IMR-90 (cell line): ENCODE measurements around the gene GALNT12. TPM values are rescaled to one million over a fixed set of nuclear protein-coding genes. Genes with fewer than 3 reads are reported as not detected.

Source experiments
- ATAC-seq: fragments of 200-7000 bp; cut with Tn5 transposase; 2 replicates; pipeline ENCODE4 v1.9.1; 2020; ENCODE audit warnings: low read depth, mild to moderate bottlenecking, moderate library complexity
- BruUV-seq: library from RNA; stranded (reverse); fragments of 400-500 nt; replicated peaks from 2 replicates; lab custom pipeline; 2021; lab: Mats Ljungman, UMichigan
- CTCF ChIA-PET: fragments of 300-600 bp; formaldehyde crosslinking; extraction: SDS; loops from one replicate; lab custom pipeline; 2021; ENCODE audit warnings: antibody characterized with exemption; lab: Yijun Ruan, JAX
- POLR2A ChIA-PET: fragments of 300-600 bp; sonication (Branson Sonifier 250); formaldehyde crosslinking; loops from one replicate; lab custom pipeline; 2022; ENCODE audit warnings: antibody characterized with exemption; ENCODE audit not compliant: unreplicated experiment; lab: Charles Lee
- DNase-seq: peaks from one replicate; pipeline ENCODE4 v3.0.0; 2013
- H2AFZ ChIP-seq: replicated peaks from 2 replicates; pipeline ENCODE3; 2013; ENCODE audit warnings: low read length, mild to moderate bottlenecking; ENCODE audit not compliant: poor library complexity
- H2AK5ac ChIP-seq: 2 replicates; pipeline ENCODE4 v1.6.1; 2013; ENCODE audit warnings: low read depth, low read length, inconsistent platforms
- H2AK9ac ChIP-seq: replicated peaks from 2 replicates; pipeline ENCODE3; 2013; ENCODE audit warnings: mild to moderate bottlenecking, low read depth, low read length, moderate library complexity; ENCODE audit not compliant: poor library complexity
- H2BK120ac ChIP-seq: 2 replicates; pipeline ENCODE4 v1.6.1; 2013; ENCODE audit warnings: low read depth, low read length, inconsistent platforms
- H2BK15ac ChIP-seq: 3 replicates; pipeline ENCODE4 v1.6.1; 2013; ENCODE audit warnings: low read depth, low read length, inconsistent platforms
- H2BK20ac ChIP-seq: 2 replicates; pipeline ENCODE4 v1.6.1; 2013; ENCODE audit warnings: low read depth, mild to moderate bottlenecking, inconsistent platforms, low read length, moderate library complexity
- H2BK5ac ChIP-seq: 2 replicates; pipeline ENCODE4 v1.6.1; 2013; ENCODE audit warnings: mild to moderate bottlenecking, low read depth, low read length, inconsistent platforms; ENCODE audit not compliant: poor library complexity, severe bottlenecking
- H3K14ac ChIP-seq: replicated peaks from 2 replicates; pipeline ENCODE4 v1.6.1; 2013; ENCODE audit warnings: low read depth, low read length, inconsistent platforms
- H3K18ac ChIP-seq: 2 replicates; pipeline ENCODE4 v1.6.1; 2013; ENCODE audit warnings: low read depth, low read length, control low read depth
- H3K23ac ChIP-seq: 2 replicates; pipeline ENCODE4 v1.6.1; 2013; ENCODE audit warnings: low read depth, low read length, inconsistent platforms
- H3K27ac ChIP-seq: 2 replicates; pipeline ENCODE4 v1.5.1; 2013; ENCODE audit warnings: mild to moderate bottlenecking, control low read depth, low read length; ENCODE audit not compliant: insufficient read depth
- H3K27me3 ChIP-seq: 2 replicates; pipeline ENCODE4 v1.6.1; 2013; ENCODE audit warnings: low read length; ENCODE audit not compliant: control insufficient read depth, insufficient read depth
- H3K36me3 ChIP-seq: 2 replicates; pipeline ENCODE4 v1.6.1; 2013; ENCODE audit warnings: low read length, mixed read lengths; ENCODE audit not compliant: control insufficient read depth, insufficient read depth
- H3K4ac ChIP-seq: 2 replicates; pipeline ENCODE4 v1.6.1; 2013; ENCODE audit warnings: low read depth, low read length, inconsistent platforms
- H3K4me1 ChIP-seq: 2 replicates; pipeline ENCODE4 v1.6.1; 2013; ENCODE audit warnings: low read length, mixed read lengths; ENCODE audit not compliant: control insufficient read depth, insufficient read depth
- H3K4me2 ChIP-seq: 2 replicates; pipeline ENCODE4 v1.6.1; 2013; ENCODE audit warnings: low read depth, mild to moderate bottlenecking, control low read depth, low read length, moderate library complexity
- H3K4me3 ChIP-seq: 2 replicates; pipeline ENCODE4 v1.5.1; 2013; ENCODE audit warnings: low read depth, mild to moderate bottlenecking, control low read depth, low read length, moderate library complexity; ENCODE audit not compliant: insufficient read depth
- H3K56ac ChIP-seq: 2 replicates; pipeline ENCODE4 v1.6.1; 2013; ENCODE audit warnings: low read length, inconsistent platforms; ENCODE audit not compliant: insufficient read depth; ENCODE audit errors: extremely low read depth
- H3K79me1 ChIP-seq, 2 experiments: 2 replicates each; pipeline ENCODE4 v1.6.1; 2013; ENCODE audit warnings: low read length in 2 of 2, inconsistent platforms in 1 of 2, low read depth in 1 of 2
- H3K9ac ChIP-seq: 2 replicates; pipeline ENCODE4 v1.6.1; 2013; ENCODE audit warnings: low read depth, low read length, control low read depth
- H3K9me1 ChIP-seq: 2 replicates; pipeline ENCODE4 v1.6.1; 2013; ENCODE audit warnings: low read length, inconsistent platforms; ENCODE audit not compliant: insufficient read depth
- H3K9me3 ChIP-seq: 2 replicates; pipeline ENCODE4 v1.6.1; 2013; ENCODE audit warnings: low read length; ENCODE audit not compliant: control insufficient read depth, insufficient read depth
- H4K20me1 ChIP-seq: 2 replicates; pipeline ENCODE4 v1.6.1; 2013; ENCODE audit warnings: low read length, inconsistent platforms; ENCODE audit not compliant: insufficient read depth
- H4K5ac ChIP-seq: 2 replicates; pipeline ENCODE4 v1.6.1; 2013; ENCODE audit warnings: mild to moderate bottlenecking, low read depth, low read length, control low read depth
- H4K8ac ChIP-seq, 2 experiments: 2 replicates each; pipeline ENCODE4 v1.6.1; 2013; ENCODE audit warnings: low read depth in 2 of 2, low read length in 2 of 2, control low read depth in 1 of 2, inconsistent platforms in 1 of 2
- H4K91ac ChIP-seq: 2 replicates; pipeline ENCODE4 v1.6.1; 2013; ENCODE audit warnings: low read depth, low read length, inconsistent platforms; ENCODE audit not compliant: insufficient read depth
- POLR2A ChIP-seq: IDR thresholded peaks from 2 replicates; pipeline ENCODE4 v1.6.1; 2012; ENCODE audit warnings: mild to moderate bottlenecking, low read depth, low read length
- RCOR1 ChIP-seq: IDR thresholded peaks from 2 replicates; pipeline ENCODE4 v1.6.1; 2012; ENCODE audit warnings: mild to moderate bottlenecking, low read length, improper control_type of control experiment; ENCODE audit not compliant: insufficient replicate concordance
- SMC3 ChIP-seq: fragments of 150-350 bp; IDR thresholded peaks from 2 replicates; pipeline ENCODE4 v1.6.1; 2016; ENCODE audit warnings: low read depth, mild to moderate bottlenecking, antibody characterized with exemption, low read length, moderate library complexity
- USF2 ChIP-seq: fragments of 150-350 bp; IDR thresholded peaks from 2 replicates; pipeline ENCODE4 v1.6.1; 2017; ENCODE audit warnings: mild to moderate bottlenecking, antibody characterized with exemption, low read length, low read depth
- WGBS, 2 experiments: methylation state at CpG; one replicate each; pipeline versions ENCODE4 v1.1.5 to v1.1.7; 2013; ENCODE audit warnings: missing lambda C conversion rate in 2 of 2; ENCODE audit not compliant: insufficient read length in 1 of 2; ENCODE audit errors: extremely low coverage in 2 of 2; 5-methylcytosine and 5-hydroxymethylcytosine counted together
- dilution Hi-C: fragments of 300-500 bp; cut with HindIII; formaldehyde crosslinking; loops from one replicate; pipeline ENCODE4 v1.14.3; 2018; ENCODE audit warnings: low sequenced_read_pairs; ENCODE audit not compliant: unreplicated experiment
- in situ Hi-C: fragments of 300-500 bp; cut with MboI; formaldehyde crosslinking; loops from 3 replicates; pipeline ENCODE4 v1.14.3; 2019; ENCODE audit warnings: low sequenced_read_pairs, inconsistent platforms, mixed read lengths
- intact Hi-C: fragments of 100-400 bp; cut with micrococcal nuclease; formaldehyde crosslinking; loops from 2 replicates; pipeline ENCODE4 v1.10.0; 2022
- polyA plus RNA-seq, 3 experiments: library from polyadenylated mRNA; depleted of rRNA; stranded (reverse); fragments of >200 nt; gene quantifications; 2 replicates each; pipeline ENCODE4 v1.2.3, GENCODE V29; 2012; ENCODE audit warnings: low replicate concordance in 1 of 3
- total RNA-seq: library from RNA; depleted of rRNA; stranded (reverse); fragments of >200 nt; gene quantifications from 2 replicates; pipeline ENCODE4 v1.2.3, GENCODE V29; 2012

Gene GALNT12
- total and polyA plus RNA-seq, 2 of the 4 experiments (the other 2 are of a cell fraction), result 2.3 to 2.5 TPM

- dilution Hi-C loops, result no loop called here
- POLR2A ChIA-PET, result no interaction called here
Observed at GRCh38 chr9:98783518-98784226, 23.8 kb upstream of the GALNT12 start.

More at GRCh38 chr9:98783518-98784226, 23.8 kb upstream of the GALNT12 start:
- WGBS, 2 experiments, result 91% methylated on average over 11 of the region's 16 CpGs; no CpG with 5 or more reads in 1 of the 2 experiments
- Histone ChIP-seq H3K4ac (no peak overlapping the region), H2BK15ac (no peak overlapping the region), H3K18ac (no peak overlapping the region), H3K4me2 (no peak overlapping the region), H3K27ac (no peak overlapping the region), H3K23ac (no peak overlapping the region), H3K9me3 (no peaks in the 10 kb centered on the region), H4K20me1 (peaks cover 12% of the 10 kb centered on the region), H4K5ac (no peak overlapping the region), H2BK5ac (no peak overlapping the region), H3K27me3 (no peaks in the 10 kb centered on the region), H4K91ac (no peak overlapping the region), H2AFZ (no peak overlapping the region), H3K9me1 (no peaks in the 10 kb centered on the region; the same call in 1 of the 2 replicates), H2BK120ac (no peak overlapping the region), H3K14ac (no peak overlapping the region), H2BK20ac (no peak overlapping the region), H2AK5ac (no peak overlapping the region), H3K4me3 (no peak overlapping the region), H2AK9ac (no peak overlapping the region), H3K4me1 (no peaks in the 10 kb centered on the region), H3K79me1 (peaks cover 20 to 24% of the 10 kb centered on the region in 2 experiments), H4K8ac (no peak overlapping the region), H3K9ac (no peak overlapping the region), H3K56ac (no peak overlapping the region), H3K36me3 (peaks cover 29% of the 10 kb centered on the region)
- CTCF ChIA-PET, result interaction anchor here (1.0 kb wide), 1 partner anchor 8 kb away, joined by 3 read pairs; no protein-coding TSS in a partner anchor
- ATAC-seq (no peak), DNase-seq (no peak)
- intact Hi-C loops, result no loop called here
- in situ Hi-C loops, result no loop called here
- TF ChIP-seq POLR2A, result no peak
- no peak for TF ChIP-seq SMC3
- no peak for TF ChIP-seq RCOR1
- TF ChIP-seq USF2, result no peak
- BruUV-seq, result no TSS peak
